ENCODE results near the gene MAN1A1.

GRCh38 chr6:119294984-119295383 lies 54.6 kb downstream of the MAN1A1 start:
- TF ChIP-seq, protein P1, sequence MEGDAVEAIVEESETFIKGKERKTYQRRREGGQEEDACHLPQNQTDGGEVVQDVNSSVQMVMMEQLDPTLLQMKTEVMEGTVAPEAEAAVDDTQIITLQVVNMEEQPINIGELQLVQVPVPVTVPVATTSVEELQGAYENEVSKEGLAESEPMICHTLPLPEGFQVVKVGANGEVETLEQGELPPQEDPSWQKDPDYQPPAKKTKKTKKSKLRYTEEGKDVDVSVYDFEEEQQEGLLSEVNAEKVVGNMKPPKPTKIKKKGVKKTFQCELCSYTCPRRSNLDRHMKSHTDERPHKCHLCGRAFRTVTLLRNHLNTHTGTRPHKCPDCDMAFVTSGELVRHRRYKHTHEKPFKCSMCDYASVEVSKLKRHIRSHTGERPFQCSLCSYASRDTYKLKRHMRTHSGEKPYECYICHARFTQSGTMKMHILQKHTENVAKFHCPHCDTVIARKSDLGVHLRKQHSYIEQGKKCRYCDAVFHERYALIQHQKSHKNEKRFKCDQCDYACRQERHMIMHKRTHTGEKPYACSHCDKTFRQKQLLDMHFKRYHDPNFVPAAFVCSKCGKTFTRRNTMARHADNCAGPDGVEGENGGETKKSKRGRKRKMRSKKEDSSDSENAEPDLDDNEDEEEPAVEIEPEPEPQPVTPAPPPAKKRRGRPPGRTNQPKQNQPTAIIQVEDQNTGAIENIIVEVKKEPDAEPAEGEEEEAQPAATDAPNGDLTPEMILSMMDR (IDR thresholded peaks at IDR 0.05; ENCODE audit: low read depth, low read length, poor library complexity, severe bottlenecking), result no peak
- no peak for TF ChIP-seq EZH2phosphoT487 (IDR thresholded peaks at IDR 0.05; ENCODE audit: borderline replicate concordance, low read length)
